Measurements from ENCODE around the gene CEACAM7.

DNA sequence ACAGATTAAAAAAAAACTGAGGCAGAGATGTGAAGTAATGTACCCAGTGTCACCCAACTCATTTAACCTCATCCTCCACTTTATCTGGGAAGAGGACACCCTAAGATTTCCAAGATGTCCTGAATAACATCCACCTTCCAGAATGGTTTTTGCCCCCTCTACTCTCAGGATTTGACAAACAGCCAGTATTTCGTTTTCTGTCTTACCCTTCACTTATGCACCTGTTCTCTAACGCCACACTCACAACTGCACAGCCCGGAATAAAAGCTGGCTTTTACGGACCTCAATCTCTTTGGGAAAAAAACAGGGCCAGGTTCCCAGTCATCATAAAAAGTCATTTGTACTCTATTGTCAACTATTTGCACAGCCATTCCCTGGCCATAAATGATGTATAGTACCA lies 46.1 kb upstream of the CEACAM7 start:
- TF ChIP-seq ZNF8 (CRISPR knock-in tag; IDR thresholded peaks at IDR 0.05) = no peak
- TF ChIP-seq ESRRG (CRISPR knock-in tag; IDR thresholded peaks at IDR 0.05) = no peak

All from SK-N-SH treated with all-trans-retinoic acid at 6 μM for 48 hours (cell line).